ENCODE data around the gene BTNL9.

DNA sequence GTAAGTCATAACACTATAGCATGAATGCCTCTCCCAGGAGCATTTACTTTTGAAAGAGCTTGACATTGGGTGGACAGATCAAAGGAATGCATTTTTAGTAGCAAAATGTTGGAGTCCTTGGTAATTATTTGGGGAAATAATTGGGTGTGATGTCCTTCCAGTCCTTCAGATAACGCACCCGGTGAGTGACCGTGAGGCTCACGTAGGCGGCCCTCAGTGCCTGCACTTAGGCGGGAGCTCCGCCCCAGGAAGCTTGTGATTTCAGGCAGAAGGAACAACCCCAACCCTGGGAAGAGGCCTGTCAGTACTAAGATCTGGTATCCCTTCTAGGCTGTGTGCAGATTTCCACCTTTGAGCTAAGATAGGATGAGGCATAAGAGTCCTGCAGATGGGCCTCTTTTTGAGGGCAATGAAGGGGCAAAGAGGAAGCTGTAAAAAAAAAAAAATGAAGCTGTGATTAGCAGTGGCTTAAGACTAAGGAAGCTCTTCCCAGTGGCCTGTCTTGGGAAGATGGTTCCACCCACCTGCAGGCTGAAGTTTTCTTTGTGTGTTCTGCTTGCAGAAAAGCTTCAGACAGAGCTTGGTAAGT lies 14.9 kb downstream of the BTNL9 start:
- TF ChIP-seq, protein P1, sequence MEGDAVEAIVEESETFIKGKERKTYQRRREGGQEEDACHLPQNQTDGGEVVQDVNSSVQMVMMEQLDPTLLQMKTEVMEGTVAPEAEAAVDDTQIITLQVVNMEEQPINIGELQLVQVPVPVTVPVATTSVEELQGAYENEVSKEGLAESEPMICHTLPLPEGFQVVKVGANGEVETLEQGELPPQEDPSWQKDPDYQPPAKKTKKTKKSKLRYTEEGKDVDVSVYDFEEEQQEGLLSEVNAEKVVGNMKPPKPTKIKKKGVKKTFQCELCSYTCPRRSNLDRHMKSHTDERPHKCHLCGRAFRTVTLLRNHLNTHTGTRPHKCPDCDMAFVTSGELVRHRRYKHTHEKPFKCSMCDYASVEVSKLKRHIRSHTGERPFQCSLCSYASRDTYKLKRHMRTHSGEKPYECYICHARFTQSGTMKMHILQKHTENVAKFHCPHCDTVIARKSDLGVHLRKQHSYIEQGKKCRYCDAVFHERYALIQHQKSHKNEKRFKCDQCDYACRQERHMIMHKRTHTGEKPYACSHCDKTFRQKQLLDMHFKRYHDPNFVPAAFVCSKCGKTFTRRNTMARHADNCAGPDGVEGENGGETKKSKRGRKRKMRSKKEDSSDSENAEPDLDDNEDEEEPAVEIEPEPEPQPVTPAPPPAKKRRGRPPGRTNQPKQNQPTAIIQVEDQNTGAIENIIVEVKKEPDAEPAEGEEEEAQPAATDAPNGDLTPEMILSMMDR (IDR thresholded peaks at IDR 0.05; ENCODE audit: poor library complexity, severe bottlenecking), result no peak
- no peak for TF ChIP-seq EZH2 (IDR thresholded peaks at IDR 0.05; ENCODE audit: borderline replicate concordance, insufficient read depth, low read length, poor library complexity, severe bottlenecking)
- no peak for TF ChIP-seq EP300 (conservative IDR thresholded peaks at IDR 0.05; ENCODE audit: poor library complexity, severe bottlenecking)
- TF ChIP-seq RAD21 (conservative IDR thresholded peaks at IDR 0.05), result no peak
- no peak for TF ChIP-seq MXI1 (conservative IDR thresholded peaks at IDR 0.05; ENCODE audit: poor library complexity, severe bottlenecking)

Data from neural cell (in vitro differentiated cells).